D721Med (cell line): ENCODE measurements around the gene ARID1A.

Experiments
- DNase-seq: peaks from one replicate; pipeline ENCODE4 v3.0.0; 2011; ENCODE audit warnings: low spot score; ENCODE audit not compliant: insufficient read length
- FAIRE-seq: peaks from 2 replicates; lab custom pipeline; 2011; peaks lifted over from hg19 to GRCh38; lab: Jason Lieb, UNC
- TF ChIP-seq, protein P1 (sequence below): IDR thresholded peaks from 2 replicates; pipeline ENCODE4 v1.5.1; 2012; ENCODE audit warnings: mild to moderate bottlenecking, control low read depth; ENCODE audit not compliant: insufficient read depth; ENCODE audit errors: missing control alignments

Gene ARID1A

DNA sequence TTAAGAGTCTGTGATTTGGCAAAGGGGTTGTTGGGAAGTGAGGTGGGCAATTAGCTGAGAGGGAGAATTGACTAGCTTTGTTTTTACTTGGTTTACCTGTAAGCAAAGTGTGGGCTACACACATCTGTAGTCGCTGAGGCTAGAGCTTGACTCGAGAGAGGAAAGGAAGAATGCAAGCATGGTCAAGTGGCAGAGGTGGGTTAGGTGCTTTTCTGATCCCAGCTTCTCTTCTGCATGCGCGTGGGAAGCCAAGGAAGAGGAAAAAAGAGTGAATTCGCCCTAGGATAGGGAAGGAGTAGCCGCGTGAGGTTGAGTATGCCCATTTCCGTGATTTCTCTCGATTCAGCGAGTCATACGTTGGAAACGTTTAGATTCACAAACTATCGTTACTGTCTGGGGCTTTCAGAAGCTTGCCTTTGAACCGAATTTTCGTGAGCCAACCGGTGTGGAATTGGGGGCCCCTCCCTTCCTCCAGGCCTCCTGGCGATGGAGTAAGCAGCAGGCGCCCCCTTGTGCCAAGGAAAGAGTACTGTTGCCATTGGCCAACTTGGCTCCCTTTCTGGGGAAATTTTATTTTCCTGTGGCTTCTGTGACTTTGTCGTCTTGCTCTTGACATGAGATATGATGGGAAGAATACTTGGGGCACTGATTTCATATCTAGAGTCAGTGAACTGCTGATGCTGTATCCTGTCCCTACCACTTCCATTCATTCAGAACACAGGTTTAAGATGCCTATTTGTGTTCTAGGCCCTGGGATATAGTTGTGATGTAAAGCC lies 93.2 kb downstream of the ARID1A start:
- FAIRE-seq (no peak), DNase-seq (no peak)
- TF ChIP-seq, protein P1, sequence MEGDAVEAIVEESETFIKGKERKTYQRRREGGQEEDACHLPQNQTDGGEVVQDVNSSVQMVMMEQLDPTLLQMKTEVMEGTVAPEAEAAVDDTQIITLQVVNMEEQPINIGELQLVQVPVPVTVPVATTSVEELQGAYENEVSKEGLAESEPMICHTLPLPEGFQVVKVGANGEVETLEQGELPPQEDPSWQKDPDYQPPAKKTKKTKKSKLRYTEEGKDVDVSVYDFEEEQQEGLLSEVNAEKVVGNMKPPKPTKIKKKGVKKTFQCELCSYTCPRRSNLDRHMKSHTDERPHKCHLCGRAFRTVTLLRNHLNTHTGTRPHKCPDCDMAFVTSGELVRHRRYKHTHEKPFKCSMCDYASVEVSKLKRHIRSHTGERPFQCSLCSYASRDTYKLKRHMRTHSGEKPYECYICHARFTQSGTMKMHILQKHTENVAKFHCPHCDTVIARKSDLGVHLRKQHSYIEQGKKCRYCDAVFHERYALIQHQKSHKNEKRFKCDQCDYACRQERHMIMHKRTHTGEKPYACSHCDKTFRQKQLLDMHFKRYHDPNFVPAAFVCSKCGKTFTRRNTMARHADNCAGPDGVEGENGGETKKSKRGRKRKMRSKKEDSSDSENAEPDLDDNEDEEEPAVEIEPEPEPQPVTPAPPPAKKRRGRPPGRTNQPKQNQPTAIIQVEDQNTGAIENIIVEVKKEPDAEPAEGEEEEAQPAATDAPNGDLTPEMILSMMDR, result peak; percentile 97

DNA sequence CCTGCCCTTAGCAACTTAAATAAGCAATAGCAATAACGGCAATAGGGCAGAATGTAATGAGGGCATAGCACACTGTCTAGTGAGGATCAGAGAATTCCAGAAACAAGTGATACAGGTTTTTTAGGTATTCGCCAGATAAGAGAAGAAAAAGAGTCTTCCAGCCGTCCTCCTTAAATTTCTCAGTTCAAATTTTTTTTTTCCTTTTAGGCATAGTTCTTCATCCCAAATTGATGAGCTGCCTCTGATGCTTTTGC lies 93.7 kb downstream of the ARID1A start:
- TF ChIP-seq, protein P1, result no peak
- FAIRE-seq, result no peak
- no peak for DNase-seq

DNA sequence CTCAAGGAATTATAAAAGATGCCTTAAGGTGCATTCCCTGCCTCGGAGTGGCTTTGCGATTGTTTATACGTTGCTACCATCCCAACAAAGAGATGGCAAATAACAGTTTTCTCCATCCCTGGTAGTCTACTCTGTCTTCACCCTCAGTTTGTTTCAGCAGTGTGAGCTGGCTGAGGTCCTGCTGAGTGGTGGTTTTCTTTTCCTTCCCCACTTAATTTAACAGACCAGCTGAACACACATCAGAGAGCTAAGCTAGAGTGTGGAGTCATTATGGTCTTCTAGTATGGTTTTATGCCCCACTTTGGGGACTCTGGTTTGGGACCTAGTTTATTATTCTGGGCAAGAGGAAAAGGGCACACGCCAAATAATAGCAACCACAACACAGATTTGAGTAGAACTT lies 94.1 kb downstream of the ARID1A start:
- TF ChIP-seq, protein P1, result no peak
- FAIRE-seq (no peak), DNase-seq (no peak)

DNA sequence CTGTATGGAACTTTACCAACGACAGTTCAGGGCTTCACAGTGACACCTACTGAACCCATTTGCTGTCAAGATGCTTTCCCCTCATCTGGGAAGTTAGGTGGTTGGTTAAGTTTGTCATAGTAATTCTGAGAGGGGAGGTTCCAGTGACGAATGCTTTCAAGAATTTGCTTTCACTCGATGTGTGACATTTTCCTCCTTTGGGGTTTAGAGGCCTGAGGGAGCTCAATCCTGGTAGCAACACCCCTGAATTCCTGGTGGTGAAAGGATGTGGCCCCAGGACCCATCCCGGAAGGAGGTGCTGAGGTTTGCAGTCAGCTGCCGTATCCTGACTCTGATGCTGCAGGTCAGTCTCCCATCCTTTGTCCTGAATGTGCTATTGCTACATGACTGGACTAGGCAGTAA lies 94.7 kb downstream of the ARID1A start:
- TF ChIP-seq, protein P1, result no peak
- FAIRE-seq (no peak), DNase-seq (no peak)

DNA sequence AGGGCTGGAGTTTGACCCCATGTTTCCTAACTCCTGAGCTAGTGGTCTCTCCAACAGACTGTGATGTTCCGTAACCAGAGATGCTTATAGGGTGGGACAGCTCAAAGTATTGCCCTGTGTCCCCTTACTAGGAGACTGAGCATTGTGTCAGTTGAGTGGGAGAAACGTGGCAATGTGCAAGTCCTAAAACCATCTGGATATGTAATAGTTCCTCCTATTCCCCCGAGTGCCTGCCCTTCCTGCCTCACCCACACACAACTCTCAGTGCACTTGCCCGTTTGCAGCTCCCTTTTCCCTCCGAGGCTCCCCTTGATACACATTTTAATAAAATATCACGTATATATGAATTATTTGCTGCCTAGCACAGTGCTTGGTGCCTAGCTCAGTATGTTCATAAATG lies 95.3 kb downstream of the ARID1A start:
- FAIRE-seq (no peak), DNase-seq (no peak)
- TF ChIP-seq, protein P1, result no peak

DNA sequence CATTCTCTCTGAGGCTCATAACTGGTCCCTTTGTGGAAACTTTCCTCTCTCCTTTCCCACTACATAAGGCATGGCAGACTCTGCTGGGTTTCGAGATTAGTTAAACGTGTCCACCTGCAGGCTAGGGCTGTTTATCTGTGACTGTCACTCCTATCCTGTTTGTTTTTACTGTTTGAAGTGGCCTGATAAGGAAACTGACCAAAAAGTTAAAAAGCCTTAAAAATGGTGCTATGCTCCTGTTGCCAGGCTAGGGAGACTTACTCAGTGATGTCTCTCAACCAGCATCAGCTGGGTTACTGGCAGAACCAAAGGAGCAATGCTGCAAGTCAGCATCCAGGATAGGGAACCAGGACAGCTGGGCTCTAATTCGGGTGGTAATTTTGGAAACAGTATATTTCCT lies 95.8 kb downstream of the ARID1A start:
- TF ChIP-seq, protein P1, result no peak
- no peak for DNase-seq

DNA sequence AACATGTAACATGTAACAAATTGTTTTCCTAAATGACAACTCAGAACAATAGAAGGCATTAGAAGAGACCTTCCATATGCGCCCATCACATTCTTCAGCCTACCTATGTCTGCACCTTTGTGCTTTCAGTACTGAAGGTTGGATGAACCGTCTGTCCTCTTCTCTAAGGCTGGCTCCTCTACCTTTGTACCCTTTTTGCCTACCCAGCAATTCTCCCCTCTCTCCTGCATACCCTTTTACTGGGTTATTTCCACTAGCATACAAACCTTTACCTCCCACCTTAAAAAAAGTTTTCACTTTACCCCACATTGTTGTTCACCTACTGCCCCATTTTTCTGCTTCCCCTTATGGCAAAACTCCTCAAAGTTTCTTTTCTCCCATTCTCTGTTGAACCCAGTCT lies 97.1 kb downstream of the ARID1A start:
- TF ChIP-seq, protein P1, result no peak
- FAIRE-seq (no peak), DNase-seq (no peak)

More for the DNA sequence above, 95.8 kb downstream of the ARID1A start:
- FAIRE-seq, result no peak
